Ramos (cell line): ENCODE measurements around the gene ASTL.
"Not testable (repeated sequence)": the region's sequence is repeated elsewhere in the genome, so short reads cannot be mapped to it uniquely, and the experiment has no call there.

Experiments used
- in situ Hi-C: fragments of 300-500 bp; cut with MboI; formaldehyde crosslinking; loops from one replicate; pipeline ENCODE4 v1.14.3; 2022; ENCODE audit warnings: low sequenced_read_pairs; ENCODE audit not compliant: unreplicated experiment

Gene ASTL

DNA sequence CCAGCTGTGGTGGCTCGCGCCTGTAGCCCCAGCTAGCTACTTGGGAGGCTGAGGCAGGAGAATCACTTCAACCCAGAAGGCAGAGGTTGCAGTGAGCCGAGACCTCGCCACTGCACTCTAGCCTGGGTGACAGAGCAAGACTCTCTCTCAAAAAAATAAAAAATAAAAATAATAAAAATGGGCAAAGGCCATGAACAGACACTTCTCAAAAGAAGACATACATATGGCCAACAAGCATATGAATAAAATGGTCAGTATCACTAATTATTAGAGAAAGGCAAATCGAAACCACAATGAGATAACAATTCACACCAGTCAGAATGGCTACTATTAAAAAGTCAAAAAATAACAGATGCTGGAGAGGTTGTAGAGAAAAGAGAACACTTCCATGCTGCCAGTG, 22.1 kb upstream of the ASTL start:
- in situ Hi-C loops = not testable (repeated sequence)

- in situ Hi-C loops = no loop called here
Measured at GRCh38 chr2:96159084-96159830, 21.0 kb upstream of the ASTL start.

DNA sequence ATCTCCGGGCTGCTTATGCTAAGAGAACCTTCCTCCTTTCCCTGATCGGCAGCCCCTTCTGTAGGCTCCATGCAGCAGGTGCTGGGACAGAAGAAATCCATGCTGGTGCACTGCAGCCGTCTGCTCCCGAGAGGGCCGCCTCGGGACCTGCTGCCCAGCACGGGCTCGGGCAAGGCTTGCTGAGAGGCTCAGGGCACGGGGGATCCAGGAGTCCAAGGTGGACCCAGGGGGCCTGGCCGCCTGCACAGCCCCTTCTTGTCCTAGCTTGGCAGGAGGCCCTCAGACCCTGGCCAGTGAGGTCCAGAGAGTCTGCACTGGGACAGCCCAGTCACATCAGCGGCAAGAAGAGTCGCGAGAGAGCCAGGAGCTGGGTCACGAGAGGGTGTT, 20.2 kb upstream of the ASTL start:
- in situ Hi-C loops = no loop called here

DNA sequence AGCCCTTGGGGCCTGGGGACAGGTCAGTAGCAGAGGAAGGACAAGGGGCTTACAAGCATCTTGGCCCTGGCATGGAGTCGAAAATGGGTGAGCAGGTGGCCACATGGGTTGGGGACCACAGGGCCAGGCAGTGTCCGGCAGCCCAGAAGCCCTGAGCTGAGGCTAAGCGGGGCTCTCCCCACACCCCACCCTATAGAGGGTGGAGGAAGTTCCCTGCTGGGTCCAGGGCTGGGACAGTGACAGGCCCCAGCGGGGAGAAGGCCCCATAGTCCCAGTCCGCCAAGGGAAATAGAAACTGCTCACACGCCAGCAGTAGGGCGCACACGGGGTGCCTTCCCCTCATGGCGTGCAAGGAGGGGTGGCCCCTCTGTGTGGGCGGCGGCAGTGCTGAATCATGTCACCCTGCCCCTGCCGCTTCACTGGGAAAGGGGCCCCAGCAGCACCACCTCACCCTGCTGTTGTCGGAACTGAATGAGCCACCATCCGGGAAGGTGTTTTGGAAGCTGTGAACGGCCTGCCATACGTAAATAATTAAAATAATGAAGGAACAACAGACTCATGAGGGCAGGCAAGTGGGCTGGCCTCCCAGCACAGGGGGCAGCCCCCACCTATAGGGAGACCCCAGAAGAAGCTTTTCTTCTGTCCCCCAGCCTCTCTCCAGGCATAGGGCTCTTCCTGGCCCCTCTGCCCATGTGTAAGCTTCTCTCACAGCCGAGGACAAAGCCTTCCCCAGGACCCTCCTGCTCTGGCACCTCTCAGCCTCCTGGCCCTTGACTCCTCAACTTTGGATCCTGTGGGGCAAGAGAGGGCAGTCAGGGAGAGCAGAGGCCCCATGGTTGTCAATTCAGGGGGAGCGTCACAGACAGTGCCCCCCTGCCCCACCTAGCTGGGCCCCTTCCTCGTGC, 19.6 kb upstream of the ASTL start:
- in situ Hi-C loops = no loop called here

- in situ Hi-C loops = no loop called here
Measured at GRCh38 chr2:96156926-96157648, 18.8 kb upstream of the ASTL start.

- in situ Hi-C loops = no loop called here
Measured at GRCh38 chr2:96156011-96156820, 17.9 kb upstream of the ASTL start.

GRCh38 chr2:96154506-96155380, 16.4 kb upstream of the ASTL start:
- in situ Hi-C loops = no loop called here

DNA sequence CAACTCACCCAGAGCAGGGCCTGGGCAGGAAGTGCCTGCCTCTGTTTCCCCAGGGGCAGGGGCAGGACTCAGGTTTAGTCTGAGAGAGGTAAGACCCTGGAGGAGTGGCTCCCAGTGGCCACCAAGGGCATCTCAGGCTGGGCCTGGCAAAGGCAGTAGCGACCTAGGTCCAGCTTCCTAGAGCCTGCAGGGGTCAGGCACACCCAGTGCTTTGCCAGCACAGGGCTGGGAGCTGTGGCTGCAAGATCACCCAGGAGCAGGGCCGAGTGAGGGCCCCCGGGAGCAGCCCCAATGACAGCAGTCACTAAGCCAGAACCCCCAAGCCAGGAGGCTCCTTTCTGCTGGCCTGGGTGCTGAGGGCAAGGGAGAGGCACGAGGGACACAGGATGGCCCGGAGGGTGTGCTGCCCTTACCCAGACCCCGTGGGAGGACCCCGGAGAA, 15.7 kb upstream of the ASTL start:
- in situ Hi-C loops = no loop called here

- in situ Hi-C loops = no loop called here
Measured at GRCh38 chr2:96153291-96153713, 15.0 kb upstream of the ASTL start.

DNA sequence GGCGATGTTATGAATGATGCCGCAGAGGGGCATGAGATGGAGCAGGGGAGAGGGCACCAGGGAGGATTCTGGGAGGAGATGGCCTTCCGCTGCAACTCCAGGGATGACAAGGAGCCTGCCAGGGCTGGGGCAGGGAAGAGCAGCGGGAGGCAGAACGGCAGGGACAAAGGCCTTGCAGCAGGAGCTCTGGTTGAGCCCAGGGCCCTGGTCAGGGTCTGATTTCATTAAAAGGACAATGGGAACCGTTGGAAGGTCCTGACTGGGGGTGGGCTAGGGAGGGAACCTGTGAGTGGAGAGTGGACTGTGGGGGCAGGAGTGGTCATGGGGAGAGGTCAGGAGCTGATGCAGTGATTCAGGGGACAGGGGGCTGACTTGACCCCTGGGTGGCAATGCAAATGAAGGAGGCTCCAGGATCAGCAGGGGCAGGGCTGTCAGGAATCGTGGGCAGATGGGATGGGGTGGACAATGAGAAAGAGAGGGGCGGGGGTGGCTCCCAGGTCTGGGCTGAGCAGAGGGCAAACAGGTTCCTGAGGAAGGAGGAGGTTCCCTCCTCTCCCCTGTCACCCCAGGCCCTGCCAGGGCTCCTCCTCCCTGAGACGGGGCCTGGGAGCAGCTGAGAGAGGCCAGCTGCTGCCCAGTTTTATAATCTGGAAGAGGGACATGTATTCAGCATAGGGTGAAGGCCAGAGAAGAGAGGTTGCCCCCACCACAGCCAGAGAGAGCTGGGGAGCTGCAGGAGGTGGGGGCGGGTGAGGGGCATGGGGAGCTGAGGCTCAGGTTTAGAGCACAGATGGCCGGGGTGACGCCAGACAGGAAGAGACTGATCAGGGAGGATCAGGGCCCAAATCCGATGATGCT, 14.2 kb upstream of the ASTL start:
- in situ Hi-C loops = no loop called here

GRCh38 chr2:96151595-96152303, 13.4 kb upstream of the ASTL start:
- in situ Hi-C loops = no loop called here

GRCh38 chr2:96150791-96151594, 12.7 kb upstream of the ASTL start:
- in situ Hi-C loops = no loop called here

DNA sequence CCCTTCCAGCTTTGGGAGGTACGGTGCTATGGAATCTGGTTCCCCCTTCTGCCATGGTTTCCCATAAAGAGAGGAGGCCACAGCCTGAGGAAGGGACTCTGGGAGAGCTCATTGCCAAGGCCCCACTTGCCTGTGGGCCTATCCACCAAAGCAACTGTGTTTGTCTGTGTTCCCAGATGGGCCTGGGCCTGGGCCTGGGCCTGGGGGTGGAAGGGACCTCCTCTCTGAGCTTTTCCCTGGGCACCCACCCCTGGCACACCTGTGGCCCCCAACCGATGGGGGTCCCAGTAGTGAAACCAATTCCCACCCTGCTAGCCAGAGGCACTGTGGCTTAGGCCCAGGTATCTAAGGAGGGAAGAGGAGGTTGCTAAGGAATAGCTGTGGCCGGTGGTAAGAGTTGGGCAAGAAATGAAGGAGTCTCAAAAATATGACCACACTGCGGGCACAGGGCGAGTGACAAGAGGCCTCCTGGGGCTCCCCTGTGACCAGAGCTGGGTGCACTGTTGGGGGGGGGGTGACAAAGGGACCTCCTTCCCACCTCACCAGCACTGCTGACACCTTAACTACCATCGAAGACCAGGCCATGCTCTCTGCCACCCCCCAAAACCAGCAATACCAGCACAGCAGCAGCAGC, 11.8 kb upstream of the ASTL start:
- in situ Hi-C loops = no loop called here

- in situ Hi-C loops = no loop called here
Measured at GRCh38 chr2:96148410-96149217, 10.3 kb upstream of the ASTL start.

GRCh38 chr2:96147593-96148201, 9.4 kb upstream of the ASTL start:
- in situ Hi-C loops = no loop called here
